HG03378 (cell line): ENCODE results near the gene FXYD4.
"Not testable (repeated sequence)": the region's sequence is repeated elsewhere in the genome, so short reads cannot be mapped to it uniquely, and the experiment has no call there.

ENCODE experiments used
- ATAC-seq: cut with Tn5 transposase; IDR thresholded peaks from one replicate; pipeline ENCODE4 v1.9.1; 2021; ENCODE audit warnings: mild to moderate bottlenecking, moderate library complexity; ENCODE audit not compliant: unreplicated experiment

The FXYD4 gene

DNA sequence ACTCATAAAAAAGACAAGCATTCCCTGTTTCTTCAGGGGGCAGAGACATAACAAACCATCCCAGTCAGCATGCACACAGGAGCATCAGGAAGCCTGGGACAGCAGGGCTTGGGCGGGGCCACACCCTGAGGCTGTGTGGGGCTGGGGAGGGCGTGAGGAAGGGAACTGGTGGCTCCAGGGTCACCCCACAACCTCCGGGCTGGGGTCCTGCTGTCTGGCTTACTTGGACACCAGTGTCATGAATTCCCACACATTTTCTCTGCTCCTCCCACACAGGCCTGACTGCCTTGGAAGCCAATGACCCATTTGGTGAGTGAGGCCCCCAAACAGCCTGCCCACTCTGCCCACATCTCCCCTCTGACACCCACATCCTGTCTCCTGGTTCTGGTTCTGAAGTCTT lies 2.8 kb downstream of the FXYD4 start:
- ATAC-seq = no peak

DNA sequence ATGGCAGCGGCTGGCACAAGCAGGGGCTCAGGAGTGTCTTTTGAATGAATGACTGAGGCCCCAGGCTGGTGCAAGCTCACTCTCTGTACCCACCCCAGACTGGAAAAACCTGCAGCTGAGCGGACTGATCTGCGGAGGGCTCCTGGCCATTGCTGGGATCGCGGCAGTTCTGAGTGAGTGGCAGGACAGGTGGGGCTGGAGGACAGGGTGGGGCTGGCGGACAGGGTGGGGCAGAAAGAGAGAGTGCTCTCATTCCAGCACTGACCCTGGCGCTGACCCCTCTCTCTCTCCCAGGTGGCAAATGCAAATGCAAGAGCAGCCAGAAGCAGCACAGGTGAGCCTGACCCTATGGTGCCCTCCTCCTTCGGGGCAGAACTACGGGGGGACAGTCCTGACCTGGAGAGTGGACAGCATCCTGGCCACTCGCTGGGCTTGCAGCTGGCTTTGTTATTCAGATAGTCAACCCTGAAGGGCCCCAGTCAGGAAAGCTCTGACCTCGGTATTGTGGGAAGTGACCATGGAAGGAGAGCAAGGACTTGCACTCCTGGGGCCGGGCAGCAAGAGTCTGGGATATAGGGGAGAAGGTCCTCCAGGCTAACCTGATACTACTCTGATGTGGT lies 4.1 kb downstream of the FXYD4 start:
- no peak for ATAC-seq

DNA sequence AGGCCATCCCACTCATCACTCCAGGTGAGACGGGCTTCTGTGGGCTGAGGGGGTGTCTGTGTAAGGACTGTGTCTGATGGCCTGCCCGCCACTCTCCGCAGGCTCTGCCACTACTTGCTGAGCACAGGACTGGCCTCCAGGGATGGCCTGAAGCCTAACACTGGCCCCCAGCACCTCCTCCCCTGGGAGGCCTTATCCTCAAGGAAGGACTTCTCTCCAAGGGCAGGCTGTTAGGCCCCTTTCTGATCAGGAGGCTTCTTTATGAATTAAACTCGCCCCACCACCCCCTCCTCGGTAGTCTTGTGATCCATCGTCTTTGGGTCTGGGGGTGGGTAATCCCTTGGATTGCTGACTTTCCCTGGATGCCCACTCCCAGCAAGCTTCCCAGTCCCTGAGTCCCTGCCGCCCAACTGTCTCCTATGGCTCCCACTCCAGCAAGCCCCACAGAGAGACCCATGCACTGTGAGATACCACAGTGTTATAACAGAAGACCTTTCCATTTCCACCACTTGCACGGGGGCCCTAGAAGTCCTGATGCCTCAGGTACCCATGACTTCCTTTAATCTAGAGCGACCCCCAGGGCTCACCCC lies 4.7 kb downstream of the FXYD4 start:
- no peak for ATAC-seq

DNA sequence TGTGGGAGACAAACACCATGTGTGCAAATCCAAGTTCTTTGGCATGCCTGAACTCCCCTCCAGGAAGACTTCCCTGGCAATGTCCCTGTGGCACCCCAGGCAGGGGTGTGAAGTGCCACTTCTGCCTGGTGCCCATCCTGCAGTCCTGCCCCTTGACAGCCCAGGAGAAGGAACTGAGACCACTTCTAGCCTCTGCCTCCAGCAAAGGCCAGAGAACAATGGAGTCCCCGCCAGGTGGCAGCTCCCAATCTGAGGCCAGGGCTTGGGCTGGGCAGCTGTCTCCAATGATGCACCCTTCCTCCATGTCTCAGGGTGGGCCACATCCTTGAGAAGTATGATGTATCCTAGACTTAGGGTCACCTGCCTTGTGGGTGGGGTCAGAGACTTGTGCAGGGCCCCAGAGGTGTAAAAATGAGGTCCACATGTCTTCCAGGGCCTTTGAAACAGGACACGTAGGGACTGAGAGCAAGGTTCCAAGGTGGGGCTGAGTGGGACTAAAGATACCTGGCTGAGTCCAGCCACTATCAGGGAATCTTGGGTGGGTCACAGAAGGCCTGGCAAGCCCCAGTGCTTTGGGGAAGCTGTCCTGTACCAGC lies 5.5 kb downstream of the FXYD4 start:
- ATAC-seq = no peak

DNA sequence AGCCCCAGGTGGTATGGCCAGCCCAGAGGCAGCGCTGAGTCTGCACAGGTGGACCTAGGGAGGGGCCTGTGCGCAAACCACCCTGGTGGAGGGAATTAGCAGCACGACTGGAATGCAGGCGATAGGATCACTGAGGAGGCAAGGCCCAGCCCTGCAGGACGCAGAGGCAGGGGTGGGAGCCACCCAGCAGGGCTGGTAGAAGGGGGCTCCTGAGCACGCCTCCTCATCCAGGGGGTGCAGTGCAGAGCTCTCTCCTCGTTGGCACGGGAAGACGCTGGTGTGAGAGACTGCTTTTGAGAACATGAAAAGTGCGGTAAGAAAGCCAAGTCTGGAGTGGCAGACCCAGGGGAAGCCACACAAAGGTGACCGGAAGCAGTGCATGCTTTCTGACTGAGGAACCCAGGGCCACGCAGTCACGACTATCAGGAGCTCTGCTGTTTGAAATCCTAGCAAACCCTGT lies 6.0 kb downstream of the FXYD4 start:
- no peak for ATAC-seq

DNA sequence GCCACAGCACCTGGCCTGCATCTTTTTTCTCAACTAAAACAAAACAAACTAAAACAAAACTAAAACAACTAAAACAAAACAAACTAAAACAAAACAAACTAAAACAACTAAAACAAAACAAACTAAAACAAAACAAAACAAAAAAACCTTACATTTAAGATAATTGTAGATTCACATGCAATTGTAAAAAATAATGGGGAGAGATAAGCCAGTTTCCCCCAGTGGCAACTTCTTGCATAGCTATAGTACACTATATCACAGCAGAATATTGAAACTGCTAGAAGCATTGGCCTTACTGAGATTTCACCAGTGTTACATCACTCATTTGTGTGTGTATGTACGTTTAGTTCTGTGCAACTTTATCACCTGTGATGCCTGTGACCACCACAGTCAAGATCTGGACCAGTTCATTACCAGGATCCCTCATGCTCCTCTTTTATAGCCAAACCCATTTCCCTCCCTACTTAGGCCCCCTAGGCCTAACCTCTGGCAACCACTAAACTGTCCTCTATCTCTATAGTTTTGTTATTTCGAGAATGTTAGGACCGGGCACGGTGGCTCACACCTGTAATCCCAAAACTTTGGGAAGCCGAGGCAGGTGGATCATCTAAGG lies 9.3 kb downstream of the FXYD4 start:
- ATAC-seq = no peak

DNA sequence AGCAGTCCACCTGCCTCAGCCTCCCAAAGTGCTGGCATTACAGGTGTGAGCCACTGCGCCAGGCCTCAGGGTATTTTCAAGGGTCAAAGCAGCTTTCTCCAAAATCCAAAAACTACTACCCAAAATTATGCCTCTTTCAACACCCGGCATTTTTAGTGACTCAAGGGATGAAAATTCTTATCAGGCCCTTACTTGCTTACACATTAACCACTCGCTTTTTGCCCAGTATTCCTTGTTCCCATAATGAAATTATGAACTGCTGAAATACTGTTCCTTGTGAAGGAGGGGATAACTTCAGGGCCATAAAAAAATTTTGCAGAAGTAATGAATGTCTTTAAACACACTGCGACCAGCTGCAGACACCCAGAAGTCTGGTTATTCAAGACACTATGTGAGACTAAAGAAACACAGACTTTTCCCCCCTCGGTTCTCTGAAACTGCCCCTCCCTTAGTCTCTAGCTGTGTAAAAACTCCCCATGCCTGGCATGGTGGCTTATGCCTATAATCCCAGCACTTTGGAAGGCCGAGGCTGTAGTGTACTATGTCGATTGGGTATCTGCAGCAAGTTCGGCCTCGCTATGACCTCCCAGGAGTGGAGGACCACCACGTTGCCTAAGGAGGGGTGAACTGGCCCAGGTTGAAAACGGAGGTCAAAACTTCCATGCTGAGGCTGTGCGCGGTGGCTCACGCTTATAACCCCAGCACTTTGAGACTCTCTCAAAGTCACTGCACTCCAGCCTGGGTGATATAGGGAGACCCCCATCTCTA lies 12.0 kb downstream of the FXYD4 start:
- no peak for ATAC-seq

DNA sequence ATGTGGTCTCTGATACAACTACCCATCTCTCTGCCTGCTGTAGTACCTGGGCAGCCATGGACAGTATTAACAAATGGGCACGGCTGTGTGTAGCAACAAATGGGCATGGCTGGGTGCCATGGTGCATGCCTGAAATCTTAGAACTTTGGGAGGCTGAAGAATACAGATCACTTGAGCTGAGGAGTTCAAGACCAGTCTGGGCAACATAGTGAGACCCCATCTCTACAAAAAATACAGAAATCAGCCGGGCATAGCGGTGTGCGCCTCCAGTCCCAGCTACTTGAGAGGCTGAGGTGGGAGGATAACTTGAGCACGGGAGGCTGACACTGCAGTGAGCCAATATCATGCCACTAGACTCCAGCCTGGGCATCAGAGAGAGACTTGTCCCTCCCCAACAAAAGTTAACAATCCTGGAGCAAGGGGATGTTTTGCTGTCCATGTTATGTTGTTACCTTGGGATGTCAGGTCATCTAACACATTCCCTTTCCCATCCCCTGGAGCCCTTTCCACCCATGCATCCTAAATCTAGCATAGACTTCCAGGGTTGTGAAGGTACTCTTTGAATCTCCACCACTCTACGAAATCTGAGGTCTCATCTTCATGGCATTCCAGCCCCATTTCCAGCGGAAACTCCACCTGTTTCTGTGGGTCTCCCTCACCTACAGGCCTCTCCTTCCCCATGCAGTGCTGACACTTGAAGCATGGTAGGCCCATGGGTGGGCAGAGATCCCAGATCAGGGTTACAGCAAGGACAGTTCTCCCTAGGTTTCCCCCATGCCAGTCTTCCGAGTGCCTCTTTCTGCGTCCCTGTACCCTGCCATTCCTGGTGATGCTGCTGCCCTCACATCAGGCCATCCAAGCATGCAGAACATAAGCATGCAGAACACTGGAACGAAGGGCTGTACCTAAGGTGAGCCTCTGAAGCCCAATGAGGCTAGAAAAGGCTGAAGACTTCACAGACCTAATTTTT lies 13.1 kb downstream of the FXYD4 start:
- ATAC-seq = no peak

DNA sequence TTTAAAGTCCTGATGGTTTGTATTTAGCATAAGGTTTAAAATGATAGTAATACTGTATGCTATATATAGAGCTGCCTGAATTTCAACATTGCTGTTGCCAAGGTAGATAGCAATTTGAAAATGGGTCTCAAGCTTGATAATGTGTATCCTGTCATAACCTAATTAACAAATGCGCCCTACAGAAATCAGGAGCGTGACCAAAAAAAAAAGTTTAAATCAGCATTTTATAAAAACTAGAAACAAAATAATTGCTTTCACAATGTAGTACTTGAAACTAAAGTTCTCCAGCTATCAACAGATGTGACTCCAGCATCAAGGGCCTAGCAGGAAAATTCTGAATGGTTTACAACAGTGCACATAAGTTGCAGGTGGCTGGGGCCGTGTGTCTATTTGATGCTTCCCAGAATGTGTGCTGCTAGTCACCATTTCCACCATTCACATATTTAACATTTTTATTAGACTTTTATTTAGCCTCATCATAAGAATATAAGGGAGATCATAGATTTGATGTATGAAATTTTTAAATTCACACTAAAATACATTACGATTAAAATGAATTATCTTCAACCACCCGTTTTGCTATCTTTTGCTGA lies 14.1 kb downstream of the FXYD4 start:
- ATAC-seq = no peak

DNA sequence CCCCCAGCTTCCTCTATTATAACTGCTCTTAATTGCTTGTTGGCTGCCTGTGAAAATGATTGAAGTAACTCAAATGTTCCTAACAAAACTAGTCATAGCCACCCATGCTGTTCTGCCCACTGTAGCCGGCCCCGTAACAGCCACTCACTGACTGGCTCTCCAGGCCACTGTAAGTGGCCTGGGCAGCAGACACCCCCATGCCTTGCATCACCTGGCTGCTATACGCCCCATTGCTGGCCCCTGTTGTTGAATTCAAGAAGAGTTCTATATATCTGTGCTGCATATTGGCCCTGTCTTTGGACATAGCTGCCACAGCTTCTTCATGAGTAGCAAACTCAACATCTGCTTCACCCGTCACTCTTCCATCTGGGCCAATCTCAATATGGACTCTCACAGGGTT lies 15.1 kb downstream of the FXYD4 start:
- no peak for ATAC-seq

DNA sequence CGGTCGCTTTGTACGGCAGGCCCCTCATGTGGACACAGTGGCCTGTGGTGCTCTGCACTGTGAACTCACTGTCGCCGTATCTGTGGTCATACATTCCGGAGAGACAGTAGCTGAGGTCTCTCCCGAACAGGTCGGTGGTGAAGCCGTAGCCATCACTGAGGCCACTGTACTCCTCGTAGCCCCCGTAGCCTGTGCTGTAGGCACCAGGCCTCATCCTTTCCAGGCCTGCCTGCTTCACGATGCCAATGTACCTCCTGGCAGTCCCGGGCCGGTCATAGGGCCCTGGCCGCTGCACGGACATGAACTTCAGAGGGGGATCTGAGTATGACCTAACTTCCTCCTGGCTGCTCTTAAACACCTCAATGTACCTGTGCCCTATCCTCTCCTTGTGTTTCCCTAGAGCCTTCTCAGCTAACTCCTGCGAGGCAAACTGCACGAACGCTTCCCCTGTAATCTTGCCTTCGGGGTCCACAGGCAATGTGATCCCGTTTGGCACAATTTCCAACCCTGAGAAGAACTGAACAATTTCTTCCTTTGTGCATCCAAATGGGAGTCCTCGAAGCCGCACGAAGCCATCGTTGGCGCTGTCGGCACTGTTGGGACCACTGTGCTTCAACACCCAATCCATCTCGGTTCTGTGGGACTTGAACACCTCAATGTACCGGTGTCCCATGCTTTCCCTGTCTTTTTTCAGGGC lies 15.7 kb downstream of the FXYD4 start:
- ATAC-seq = no peak

DNA sequence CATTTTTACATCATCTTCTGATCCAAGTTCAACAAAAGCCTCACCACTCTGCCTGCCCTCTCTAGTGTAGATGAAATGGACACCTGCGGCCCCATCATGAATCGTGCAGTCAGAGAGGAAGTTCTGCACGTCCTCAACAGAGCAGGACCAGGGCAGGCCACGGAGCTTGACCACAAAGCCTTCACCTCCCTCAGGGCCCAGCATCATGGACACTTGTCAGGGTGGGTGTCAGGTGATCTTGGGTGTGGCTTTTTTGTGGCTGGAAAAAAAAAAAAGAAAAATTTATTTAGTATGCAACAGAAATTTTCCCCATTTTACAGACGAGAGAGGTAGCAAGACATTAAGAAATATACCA lies 16.2 kb downstream of the FXYD4 start:
- no peak for ATAC-seq

DNA sequence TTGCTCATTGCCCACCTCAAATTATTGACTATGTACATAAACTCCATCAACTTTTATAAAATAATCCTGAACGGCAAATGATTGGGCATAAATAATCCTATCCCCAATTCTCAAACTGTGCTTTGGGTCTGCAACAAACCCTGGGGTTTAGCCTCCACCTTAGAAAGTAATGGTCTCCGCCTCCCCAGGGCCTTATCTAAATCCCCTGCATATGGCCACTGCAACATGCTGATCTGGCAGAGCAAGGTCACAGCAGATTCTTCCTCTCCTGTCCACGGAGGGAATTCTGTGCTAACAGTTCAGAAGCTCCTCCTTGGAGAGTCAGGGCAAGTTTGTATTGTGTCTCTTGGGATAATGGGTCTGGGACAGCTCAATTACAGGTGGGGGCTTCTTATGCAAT lies 18.4 kb downstream of the FXYD4 start:
- ATAC-seq = no peak

DNA sequence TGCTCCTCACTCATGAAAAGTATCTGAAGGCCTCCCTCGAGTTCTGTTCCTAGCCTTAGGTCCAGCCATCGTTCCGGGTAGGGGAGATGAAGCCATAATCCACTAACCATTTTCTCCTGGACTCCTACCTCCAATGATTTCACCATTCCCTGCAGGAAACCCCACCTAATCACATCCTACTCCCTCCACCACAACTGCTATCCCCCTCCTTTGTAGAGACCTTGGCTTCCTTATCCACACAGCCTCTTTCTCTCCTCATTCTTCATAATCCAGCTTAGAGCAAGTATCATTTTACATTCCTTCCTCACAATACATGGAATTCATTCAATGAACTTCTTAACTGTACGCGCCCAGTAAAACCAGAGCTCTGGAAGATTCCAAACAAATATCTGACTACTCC lies 18.9 kb downstream of the FXYD4 start:
- no peak for ATAC-seq

DNA sequence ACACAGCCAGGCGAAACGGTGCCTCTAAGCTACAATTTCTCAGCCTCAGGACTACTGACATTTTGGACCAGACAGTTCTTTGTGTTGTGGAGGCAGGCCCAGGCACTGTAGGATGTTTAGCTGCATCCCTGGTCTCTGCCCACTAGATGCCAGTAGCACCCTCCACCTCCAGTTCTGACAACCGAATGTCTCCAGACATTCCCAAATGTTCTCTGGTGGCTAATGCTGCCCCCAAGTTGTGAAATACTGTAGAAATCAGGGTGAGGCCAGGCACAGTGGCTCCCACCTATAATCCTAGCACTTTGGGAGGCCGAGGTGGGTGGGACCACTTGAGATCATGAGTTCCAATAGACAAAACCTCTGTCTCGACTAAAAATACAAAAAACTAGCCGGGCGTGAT lies 19.3 kb downstream of the FXYD4 start:
- ATAC-seq = no peak

DNA sequence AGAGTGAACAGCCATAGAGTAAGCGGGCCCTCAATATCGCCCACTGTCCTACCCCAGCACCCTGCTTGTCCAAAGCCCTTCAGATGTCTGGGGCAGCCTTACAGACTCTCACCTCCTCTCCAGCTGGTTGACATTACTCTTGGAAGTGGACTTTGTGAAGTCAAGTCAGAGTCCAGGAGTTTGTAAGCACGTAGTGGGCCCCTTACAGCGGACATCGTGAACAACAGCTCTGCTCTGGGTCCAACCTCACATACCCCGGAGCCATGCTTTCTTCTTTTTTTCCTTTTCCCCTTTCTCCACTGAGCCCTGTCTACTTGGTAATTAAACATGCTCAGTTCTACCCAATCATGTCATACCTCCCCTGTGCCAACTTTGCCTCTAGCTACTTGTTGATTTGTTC lies 20.1 kb downstream of the FXYD4 start:
- no peak for ATAC-seq

DNA sequence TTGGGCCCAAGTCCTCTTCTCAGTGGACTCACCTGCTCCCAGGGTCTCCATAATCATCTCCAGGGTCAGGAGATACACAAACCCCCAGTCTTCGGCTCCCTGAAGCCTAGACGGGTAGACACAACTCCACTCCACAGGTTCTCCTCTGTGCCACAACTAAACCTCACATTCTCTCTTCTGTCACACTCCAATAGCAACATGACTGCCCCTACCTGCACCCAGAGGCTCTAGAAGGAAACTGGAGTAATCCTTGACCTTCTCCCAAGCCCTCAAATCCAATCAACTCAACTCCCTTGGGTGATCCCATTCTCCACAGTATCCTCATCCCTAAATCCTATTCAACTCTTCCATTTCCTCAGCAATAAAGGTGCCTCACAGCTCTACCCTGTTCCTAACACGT lies 21.3 kb downstream of the FXYD4 start:
- ATAC-seq = no peak

DNA sequence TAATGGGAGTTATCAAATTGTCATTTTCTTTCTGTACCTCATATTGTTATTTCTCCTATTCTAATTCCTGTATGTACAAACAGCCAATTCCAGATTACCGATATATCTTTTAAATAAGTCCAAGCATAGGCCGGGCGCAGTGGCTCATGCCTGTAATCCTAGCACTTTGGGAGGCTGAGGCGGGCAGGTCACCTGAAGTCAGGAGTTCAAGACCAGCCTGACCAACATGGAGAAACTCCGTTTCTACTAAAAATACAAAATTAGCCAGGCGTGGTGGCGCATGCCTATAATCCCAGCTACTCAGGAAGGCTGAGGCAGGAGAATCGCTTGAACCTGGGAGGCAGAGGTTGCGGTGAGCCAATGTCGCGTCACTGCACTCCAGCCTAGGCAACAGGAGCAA lies 21.8 kb downstream of the FXYD4 start:
- ATAC-seq = not testable (repeated sequence)

DNA sequence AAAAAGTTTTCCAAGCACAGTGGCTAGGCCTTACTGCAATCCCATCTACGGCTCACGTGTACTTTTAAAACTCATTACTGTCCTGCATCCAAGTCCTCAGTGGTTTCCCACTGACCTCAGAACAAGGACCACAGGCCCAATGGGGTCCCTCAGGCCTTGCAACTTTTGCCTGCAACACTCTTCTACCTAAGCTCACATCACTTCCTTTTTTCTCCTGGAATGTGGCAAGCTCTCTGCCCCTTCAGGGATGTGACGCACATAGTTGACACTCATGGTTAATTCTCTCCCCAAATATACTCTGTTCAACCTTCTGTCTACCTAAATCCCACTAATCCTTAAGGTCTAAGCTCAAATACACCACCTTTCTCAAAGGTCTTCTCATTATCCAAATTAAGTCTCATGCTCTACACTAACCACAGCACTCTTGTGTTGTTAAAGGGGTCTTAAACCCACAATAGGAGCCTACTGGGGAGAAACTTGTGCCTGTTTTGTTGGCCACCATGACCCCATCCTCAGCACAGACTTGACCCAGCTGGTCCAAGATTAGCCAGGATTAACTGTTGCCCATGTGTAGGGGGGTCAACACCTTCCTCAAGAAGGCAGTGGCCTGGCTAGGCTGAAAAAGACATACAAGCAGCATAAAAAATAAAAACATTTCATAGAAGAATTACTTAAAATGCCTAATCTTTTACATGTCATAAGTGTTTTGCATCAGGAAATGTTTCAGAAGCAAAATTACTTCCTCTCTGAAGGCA lies 22.3 kb downstream of the FXYD4 start:
- no peak for ATAC-seq
